GM18505 (cell line): ENCODE results near the gene KL.

ENCODE experiments used
- ATAC-seq: cut with Tn5 transposase; IDR thresholded peaks from one replicate; pipeline ENCODE4 v1.9.1; 2021; ENCODE audit not compliant: unreplicated experiment
- POLR2A ChIP-seq: IDR thresholded peaks from 4 replicates; pipeline ENCODE4 v1.6.1; 2011; ENCODE audit warnings: borderline replicate concordance; ENCODE audit not compliant: insufficient read depth, insufficient read length; ENCODE audit errors: extremely low read depth

The KL gene

GRCh38 chr13:33011828-33012470, 4.3 kb upstream of the KL start:
- ATAC-seq = no peak
- no peak for TF ChIP-seq POLR2A

DNA sequence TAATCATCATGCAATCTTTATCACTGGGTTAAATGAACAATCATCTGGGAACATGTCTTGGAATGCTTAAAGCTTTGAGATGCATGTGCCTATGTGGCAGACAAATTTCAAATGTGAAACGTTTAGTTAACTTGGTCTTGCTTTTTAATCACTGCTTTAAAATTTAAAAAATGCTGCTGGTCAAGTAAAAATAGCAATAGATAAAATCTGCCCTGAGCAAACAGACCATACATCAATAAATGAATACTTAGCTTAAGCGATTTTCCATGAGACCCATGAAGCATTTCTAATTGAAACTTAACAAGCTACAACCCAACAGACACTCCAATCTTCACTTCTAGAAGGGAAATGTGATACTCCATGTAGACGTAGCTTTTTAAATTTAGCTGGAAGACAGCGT, 1.9 kb upstream of the KL start:
- no peak for TF ChIP-seq POLR2A

GRCh38 chr13:33015241-33015668, 968 bp upstream of the KL start:
- ATAC-seq = no peak
- no peak for TF ChIP-seq POLR2A

More for the DNA sequence above, 1.9 kb upstream of the KL start:
- ATAC-seq = no peak

DNA sequence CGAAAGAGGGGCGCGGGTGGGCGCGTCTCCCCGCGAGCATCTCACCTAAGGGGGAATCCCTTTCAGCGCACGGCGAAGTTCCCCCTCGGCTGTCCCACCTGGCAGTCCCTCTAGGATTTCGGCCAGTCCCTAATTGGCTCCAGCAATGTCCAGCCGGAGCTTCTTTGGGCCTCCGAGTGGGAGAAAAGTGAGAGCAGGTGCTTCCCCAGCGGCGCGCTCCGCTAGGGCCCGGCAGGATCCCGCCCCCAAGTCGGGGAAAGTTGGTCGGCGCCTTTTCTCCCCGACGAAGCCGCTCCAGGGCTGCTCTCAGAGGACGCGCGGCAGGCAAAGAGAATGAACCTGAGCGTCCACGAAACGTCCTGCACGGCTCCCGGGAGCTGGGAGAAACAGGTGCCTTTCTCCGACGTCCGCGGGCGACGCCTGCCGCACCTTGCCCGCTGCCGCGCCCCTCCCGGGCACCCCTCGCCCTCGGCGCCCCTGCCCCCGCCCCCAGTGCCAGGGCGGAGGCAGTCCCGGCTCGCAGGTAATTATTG, 366 bp upstream of the KL start:
- TF ChIP-seq POLR2A = no peak
- ATAC-seq = peak; percentile 16

- no peak for TF ChIP-seq POLR2A
- ATAC-seq = peak; percentile 59
Observed at GRCh38 chr13:33017323-33017929, 1.2 kb downstream of the KL start.

DNA sequence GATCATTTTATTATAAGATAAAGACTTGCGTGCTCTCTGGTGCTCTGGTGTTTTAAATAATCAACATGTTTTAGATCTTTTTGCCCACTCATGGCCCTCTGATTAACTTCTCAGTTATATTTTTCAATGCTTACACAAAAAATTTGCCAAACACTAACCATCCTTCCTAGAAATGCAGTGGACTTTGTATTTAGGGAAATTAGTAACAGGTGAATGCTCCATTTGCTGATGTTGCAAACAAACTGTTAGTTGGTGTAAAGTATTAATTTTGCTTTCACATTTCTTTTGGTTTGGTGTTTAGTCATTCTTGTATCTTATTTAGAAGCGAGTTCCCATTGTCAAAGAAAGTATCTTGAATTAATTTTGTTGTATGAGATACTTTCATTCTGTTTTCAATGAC, 2.7 kb downstream of the KL start:
- no peak for TF ChIP-seq POLR2A
- no peak for ATAC-seq

DNA sequence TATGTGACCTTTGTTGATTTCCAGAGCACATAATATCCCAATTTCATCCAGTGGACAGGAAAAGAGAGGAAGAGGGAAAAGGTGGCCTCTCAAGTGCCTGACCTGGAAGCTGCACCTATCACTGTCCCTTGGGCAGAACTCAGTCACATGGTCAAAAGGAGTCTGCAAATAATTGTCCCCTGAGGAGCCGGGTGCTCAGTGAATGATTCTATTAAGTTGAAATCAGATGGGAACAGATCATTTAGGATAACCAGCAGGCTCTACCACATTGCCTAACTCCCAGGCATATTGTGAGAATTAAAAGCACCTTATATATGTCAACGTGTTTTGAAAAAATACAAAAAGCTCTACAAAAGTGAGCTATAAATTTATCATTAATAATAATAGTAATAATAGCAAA, 6.8 kb downstream of the KL start:
- TF ChIP-seq POLR2A = no peak
- no peak for ATAC-seq

DNA sequence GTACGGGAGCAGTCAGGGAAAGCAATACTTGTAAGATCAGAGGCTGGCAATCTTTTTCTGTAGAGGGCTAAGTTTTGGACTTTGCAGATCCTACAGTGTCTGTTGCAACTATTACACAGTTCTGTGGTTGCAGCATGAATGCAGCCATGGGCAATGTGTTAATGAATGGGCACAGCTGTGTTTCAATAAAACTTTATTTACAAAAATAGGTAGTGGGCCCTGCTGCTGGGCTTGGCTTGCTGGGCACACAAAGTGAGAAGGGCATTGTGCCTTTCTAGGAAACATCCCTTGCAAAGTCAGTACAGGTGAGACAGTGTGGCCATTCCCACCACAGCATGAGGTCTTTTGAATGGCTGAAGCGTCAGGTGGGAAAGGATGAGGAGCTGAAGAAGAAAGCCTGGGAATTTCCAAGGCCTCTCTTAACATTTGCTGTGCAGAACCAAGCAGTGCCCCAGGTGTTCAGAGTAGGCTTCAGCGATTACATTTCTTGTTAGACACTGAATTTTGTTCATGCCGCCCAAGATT, 9.1 kb downstream of the KL start:
- ATAC-seq = no peak
- TF ChIP-seq POLR2A = no peak

GRCh38 chr13:33026489-33027152, 10.4 kb downstream of the KL start:
- no peak for ATAC-seq
- no peak for TF ChIP-seq POLR2A

GRCh38 chr13:33028620-33029019, 12.4 kb downstream of the KL start:
- no peak for TF ChIP-seq POLR2A
- no peak for ATAC-seq

DNA sequence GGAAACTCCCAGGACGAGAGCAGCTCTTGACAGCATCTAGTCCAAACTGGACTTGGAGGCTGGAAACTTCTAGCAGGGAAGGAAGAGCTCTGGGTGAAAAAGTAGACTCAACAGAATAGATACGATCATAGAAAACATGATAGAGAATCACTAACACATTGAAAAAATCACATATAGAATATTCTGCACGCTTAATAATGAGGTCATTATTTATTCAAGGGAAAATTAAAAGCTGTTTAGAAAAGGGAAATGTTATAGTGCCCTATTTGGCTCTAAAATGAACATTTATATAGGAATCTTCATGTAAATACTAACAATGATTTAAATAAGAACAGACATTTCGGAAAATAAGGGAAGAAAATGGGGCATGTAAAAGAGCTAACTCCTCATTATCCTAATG, 15.1 kb downstream of the KL start:
- no peak for ATAC-seq
- TF ChIP-seq POLR2A = no peak

- ATAC-seq = no peak
- no peak for TF ChIP-seq POLR2A
Observed at GRCh38 chr13:33032037-33032625, 15.9 kb downstream of the KL start.

DNA sequence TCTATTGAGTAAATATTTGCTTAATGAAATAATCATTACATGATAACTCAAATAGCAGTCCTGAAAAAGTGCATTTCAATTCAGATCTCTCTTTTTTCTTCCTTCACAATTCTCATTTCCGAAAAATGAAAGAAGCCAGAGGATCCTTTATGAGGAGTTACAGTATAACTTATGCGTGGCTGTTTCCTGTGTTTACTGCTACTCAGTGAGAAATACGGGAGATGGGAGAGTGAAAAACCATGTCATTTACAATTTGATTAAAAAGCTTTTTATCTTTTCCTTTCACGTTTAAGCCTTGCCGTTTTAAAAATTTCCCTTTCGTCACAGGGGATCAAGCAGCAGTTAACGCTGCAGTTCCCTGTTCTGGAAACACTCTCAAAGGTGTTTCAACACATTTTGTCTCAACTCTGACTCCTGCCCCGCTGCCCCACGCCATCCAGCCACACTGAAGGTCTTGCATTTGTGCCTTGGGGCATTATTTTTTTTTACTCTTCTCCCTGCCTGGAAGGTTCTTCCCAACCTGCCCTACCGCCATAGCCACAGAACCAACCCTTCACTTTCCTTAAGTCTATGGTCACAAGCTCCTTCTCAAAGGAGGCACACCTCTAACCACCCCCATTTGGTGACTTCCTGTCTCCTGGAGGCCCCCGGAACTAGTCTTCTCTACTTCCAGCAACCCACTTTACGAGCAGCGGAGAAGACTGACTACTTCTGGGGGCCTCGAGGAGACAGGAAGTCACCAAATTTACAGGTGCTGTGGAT, 17.0 kb downstream of the KL start:
- peak; percentile 90 for ATAC-seq
- TF ChIP-seq POLR2A = no peak
